Amniotic stem cell (primary cell): ENCODE measurements around the gene TRPM2.

Source experiments
- DNase-seq: peaks from one replicate; lab custom pipeline; 2025; lab: John Stamatoyannopoulos, UW

The TRPM2 gene

GRCh38 chr21:44322621-44323325, 30.6 kb upstream of the TRPM2 start:
- DNase-seq: no peak

- DNase-seq: no peak
Measured at GRCh38 chr21:44323591-44323990, 29.8 kb upstream of the TRPM2 start.

GRCh38 chr21:44324106-44324853, 29.1 kb upstream of the TRPM2 start:
- DNase-seq: no peak

GRCh38 chr21:44324854-44325107, 28.6 kb upstream of the TRPM2 start:
- no peak for DNase-seq

GRCh38 chr21:44325386-44326271, 27.8 kb upstream of the TRPM2 start:
- DNase-seq: no peak

GRCh38 chr21:44326272-44326647, 27.2 kb upstream of the TRPM2 start:
- DNase-seq: no peak

GRCh38 chr21:44326716-44327602, 26.5 kb upstream of the TRPM2 start:
- no peak for DNase-seq

- DNase-seq: no peak
Measured at GRCh38 chr21:44327603-44327974, 25.8 kb upstream of the TRPM2 start.

- DNase-seq: no peak
Measured at GRCh38 chr21:44328242-44328895, 25.1 kb upstream of the TRPM2 start.

- DNase-seq: no peak
Measured at GRCh38 chr21:44329086-44329889, 24.1 kb upstream of the TRPM2 start.

- DNase-seq: no peak
Measured at GRCh38 chr21:44329971-44330681, 23.3 kb upstream of the TRPM2 start.

GRCh38 chr21:44330698-44331097, 22.7 kb upstream of the TRPM2 start:
- no peak for DNase-seq

GRCh38 chr21:44331209-44331608, 22.2 kb upstream of the TRPM2 start:
- DNase-seq: no peak

- DNase-seq: no peak
Measured at GRCh38 chr21:44331650-44332307, 21.6 kb upstream of the TRPM2 start.

GRCh38 chr21:44332383-44332782, 21.0 kb upstream of the TRPM2 start:
- DNase-seq: no peak

GRCh38 chr21:44332965-44333364, 20.5 kb upstream of the TRPM2 start:
- DNase-seq: no peak

GRCh38 chr21:44333509-44334328, 19.7 kb upstream of the TRPM2 start:
- DNase-seq: no peak

GRCh38 chr21:44334329-44335030, 18.9 kb upstream of the TRPM2 start:
- DNase-seq: no peak
